IPS DF 4.7 (cell line): ENCODE measurements around the gene SYNC.
"Not testable (repeated sequence)": the region's sequence is repeated elsewhere in the genome, so short reads cannot be mapped to it uniquely, and the experiment has no call there.

Experiments
- DNase-seq: peaks from one replicate; pipeline ENCODE4 v3.0.0-alpha.2; 2013; ENCODE audit warnings: low spot score; ENCODE audit errors: extremely low read depth

Gene SYNC

GRCh38 chr1:32642292-32642827, 60.2 kb downstream of the SYNC start:
- not testable (repeated sequence) for DNase-seq

- DNase-seq = no peak
Observed at GRCh38 chr1:32639489-32640075, 63.0 kb downstream of the SYNC start.

GRCh38 chr1:32636914-32637645, 65.5 kb downstream of the SYNC start:
- DNase-seq = no peak

- DNase-seq = no peak
Observed at GRCh38 chr1:32635508-32636277, 66.9 kb downstream of the SYNC start.

DNA sequence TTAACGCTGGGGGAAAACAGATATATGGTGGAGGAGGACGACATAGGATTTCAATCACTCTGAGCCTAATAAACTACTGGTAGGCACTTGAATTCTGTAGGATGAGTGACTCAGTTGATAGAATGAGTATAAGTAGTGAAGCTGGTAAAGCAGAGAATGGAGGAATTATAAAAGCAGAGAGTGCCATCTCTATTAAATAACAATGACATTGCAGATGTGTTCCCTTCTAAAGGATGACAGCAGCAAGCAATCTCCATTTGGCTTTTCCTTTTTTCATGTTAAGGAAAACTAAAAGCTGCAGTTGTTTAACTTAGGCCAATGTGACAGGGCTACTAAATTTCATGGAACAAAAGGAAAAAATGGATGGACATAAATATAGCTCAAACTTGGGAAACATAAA, 69.7 kb downstream of the SYNC start:
- DNase-seq = no peak

GRCh38 chr1:32630173-32630572, 72.4 kb downstream of the SYNC start:
- DNase-seq = not testable (repeated sequence)
